Activated CD4-positive, alpha-beta T cell treated with anti-CD3 and anti-CD28 coated beads, Interleukin-2, Interleukin-4, amounts not matched to agents 100 ng/mL and 50 ng/mL, durations not matched to agents 16 hours and 8 hours (primary cell): ENCODE results near the gene CDADC1.
A peak's percentile ranks its signal among the peaks of the same experiment; 100 is the strongest.

Source experiments
- DNase-seq: peaks from one replicate; pipeline ENCODE4 v3.0.0-alpha.2; 2020; ENCODE audit warnings: low spot score

Gene CDADC1

GRCh38 chr13:49247643-49248621, at the start of gene CDADC1:
TSS of gene CDADC1 (plus strand) at chr13:49247925. CDS start at chr13:49248038, 113 bp downstream.
- DNase-seq: peak; percentile 97

- DNase-seq: no peak
These were observed 41.1 kb upstream of the CDADC1 start for GRCh38 chr13:49206641-49207040.

GRCh38 chr13:49208619-49209018, 39.1 kb upstream of the CDADC1 start:
- DNase-seq: no peak

GRCh38 chr13:49210114-49210513, 37.6 kb upstream of the CDADC1 start:
- no peak for DNase-seq

- no peak for DNase-seq
These were observed 37.1 kb upstream of the CDADC1 start for GRCh38 chr13:49210669-49211068.

- DNase-seq: no peak
These were observed 34.2 kb upstream of the CDADC1 start for GRCh38 chr13:49213539-49213938.

- DNase-seq: no peak
These were observed 33.5 kb upstream of the CDADC1 start for GRCh38 chr13:49213997-49214916.

GRCh38 chr13:49214917-49215376, 32.8 kb upstream of the CDADC1 start:
- DNase-seq: peak; percentile 54

GRCh38 chr13:49216334-49216733, 31.4 kb upstream of the CDADC1 start:
- no peak for DNase-seq

- DNase-seq: no peak
These were observed 29.7 kb upstream of the CDADC1 start for GRCh38 chr13:49217962-49218492.

- no peak for DNase-seq
These were observed 29.2 kb upstream of the CDADC1 start for GRCh38 chr13:49218493-49219051.

GRCh38 chr13:49219647-49220035, 28.1 kb upstream of the CDADC1 start:
- no peak for DNase-seq

GRCh38 chr13:49220036-49220855, 27.5 kb upstream of the CDADC1 start, which contains the start of gene MLNR:
TSS of gene MLNR (plus strand) at chr13:49220338. CDS start at chr13:49220338, 0 bp downstream.
- DNase-seq: peak; percentile 17

GRCh38 chr13:49220856-49221589, 26.7 kb upstream of the CDADC1 start:
- no peak for DNase-seq

- DNase-seq: no peak
These were observed 26.1 kb upstream of the CDADC1 start for GRCh38 chr13:49221590-49221965.

GRCh38 chr13:49225223-49226042, 22.3 kb upstream of the CDADC1 start:
- no peak for DNase-seq

- DNase-seq: no peak
These were observed 21.1 kb upstream of the CDADC1 start for GRCh38 chr13:49226613-49227012.

GRCh38 chr13:49234741-49235140, 13.0 kb upstream of the CDADC1 start:
- no peak for DNase-seq

- no peak for DNase-seq
These were observed 11.8 kb upstream of the CDADC1 start for GRCh38 chr13:49235856-49236431.
